Activated T-helper 17 cell treated with anti-CD3 and anti-CD28 coated beads, Interleukin-2, amount 50 U/mL, for 72 hours (primary cell): ENCODE measurements around the gene CNST. TPM values are rescaled to one million over a fixed set of nuclear protein-coding genes. Genes with fewer than 3 reads are reported as not detected.
A peak's percentile ranks its signal among the peaks of the same experiment; 100 is the strongest.

Experiments
- ATAC-seq: fragments of 150-1000 bp; cut with Tn5 transposase; replicated peaks from 2 replicates; pipeline ENCODE4 v1.10.0; 2021; ENCODE audit warnings: mild to moderate bottlenecking, moderate library complexity
- H3K27ac Mint-ChIP-seq: one replicate; pipeline ENCODE4 v1.8.0; 2022; ENCODE audit warnings: mixed read lengths
- H3K27me3 Mint-ChIP-seq: one replicate; pipeline ENCODE4 v1.8.0; 2022; ENCODE audit warnings: mixed read lengths
- H3K36me3 Mint-ChIP-seq: one replicate; pipeline ENCODE4 v1.8.0; 2022; ENCODE audit warnings: low read depth, mild to moderate bottlenecking, mixed read lengths
- H3K4me1 Mint-ChIP-seq: one replicate; pipeline ENCODE4 v1.8.0; 2022; ENCODE audit warnings: mixed read lengths
- H3K4me3 Mint-ChIP-seq: one replicate; pipeline ENCODE4 v1.8.0; 2022; ENCODE audit warnings: mild to moderate bottlenecking, mixed read lengths
- H3K9me3 Mint-ChIP-seq: one replicate; pipeline ENCODE4 v1.8.0; 2022; ENCODE audit warnings: mixed read lengths
- total RNA-seq, 2 donors: library from RNA; stranded (reverse); gene quantifications; one replicate each; pipeline ENCODE4 v1.2.3, GENCODE V29; 2022

The CNST gene, protein sequence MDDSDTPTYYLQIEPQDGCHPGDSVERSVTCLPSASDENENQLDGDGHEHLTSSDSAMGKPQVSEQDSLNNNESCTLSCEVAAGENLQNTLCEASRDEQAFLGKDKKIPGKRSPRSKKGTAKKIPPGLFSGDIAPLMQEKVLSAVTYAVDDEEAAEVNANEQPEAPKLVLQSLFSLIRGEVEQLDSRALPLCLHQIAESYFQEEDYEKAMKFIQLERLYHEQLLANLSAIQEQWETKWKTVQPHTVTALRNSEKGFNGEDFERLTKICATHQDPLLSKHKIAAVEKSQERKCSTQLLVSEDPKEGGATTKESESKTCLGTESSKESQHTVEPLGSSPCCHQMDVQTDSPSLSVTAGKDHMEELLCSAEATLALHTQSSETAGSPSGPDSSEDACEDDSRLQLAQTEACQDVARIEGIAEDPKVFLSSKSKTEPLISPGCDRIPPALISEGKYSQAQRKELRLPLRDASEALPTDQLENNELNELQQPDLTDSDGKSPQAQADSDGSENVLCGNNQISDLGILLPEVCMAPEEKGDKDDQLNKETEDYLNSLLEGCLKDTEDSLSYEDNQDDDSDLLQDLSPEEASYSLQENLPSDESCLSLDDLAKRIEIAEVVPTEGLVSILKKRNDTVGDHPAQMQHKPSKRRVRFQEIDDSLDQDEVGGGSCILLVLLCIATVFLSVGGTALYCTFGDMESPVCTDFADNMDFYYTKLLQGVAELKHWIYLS
- total RNA-seq: 10 to 100 TPM; 33.6 to 36.4 TPM

DNA sequence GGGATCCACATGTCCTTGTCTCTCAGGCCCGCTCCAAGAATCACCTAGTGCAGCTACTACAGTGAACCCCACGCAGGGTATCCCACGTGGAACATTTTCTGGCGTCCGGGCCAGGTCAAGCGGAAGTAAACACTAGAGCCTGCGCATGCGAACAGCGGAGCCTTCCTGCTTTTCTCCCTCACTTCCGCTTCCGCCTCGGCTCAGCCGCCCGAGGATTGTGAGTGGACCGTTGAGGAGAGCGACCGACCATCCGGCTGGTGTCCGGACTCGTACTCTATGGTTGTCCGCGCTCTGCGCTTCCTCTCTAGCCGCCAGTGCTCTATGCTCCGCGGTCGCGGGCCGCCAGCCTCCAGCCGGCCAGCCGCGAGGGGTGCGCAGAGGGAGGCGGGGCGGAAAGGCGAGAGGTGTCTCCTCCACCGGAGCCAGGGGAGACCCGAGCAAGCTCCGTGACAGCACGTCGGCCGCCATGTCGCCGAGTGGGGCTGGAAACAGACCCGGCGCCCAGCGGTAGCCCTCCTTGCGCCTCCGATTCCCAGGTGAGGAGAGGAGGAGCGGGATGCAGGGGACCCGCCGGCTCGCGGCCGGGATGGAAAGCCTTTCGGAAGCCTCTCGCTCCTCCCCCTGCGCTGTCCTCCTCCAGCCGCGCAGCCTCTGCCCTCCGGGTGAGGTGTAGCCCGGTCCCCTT lies at the start of gene CNST, which contains the start of gene TFB2M:
Gene CNST (plus strand): TSS at position 329 of the 685 bp plus-strand sequence. CDS start 25,107 bp downstream, outside the sequence.
Gene TFB2M (minus strand): TSS at position 134 of the 685 bp plus-strand sequence. CDS start 123 bp downstream, at position 11.
- Mint-ChIP-seq H3K36me3 (peaks cover 55% of the 10 kb centered on the region), H3K27me3 (no peaks in the 10 kb centered on the region), H3K9me3 (no peaks in the 10 kb centered on the region), H3K4me3 (peak within 1 kb of the TSS; percentile 91), H3K27ac (peak within 1 kb of the TSS; percentile 96), H3K4me1 (peaks cover 20% of the 10 kb centered on the region)
- peak; percentile 89 for ATAC-seq

DNA sequence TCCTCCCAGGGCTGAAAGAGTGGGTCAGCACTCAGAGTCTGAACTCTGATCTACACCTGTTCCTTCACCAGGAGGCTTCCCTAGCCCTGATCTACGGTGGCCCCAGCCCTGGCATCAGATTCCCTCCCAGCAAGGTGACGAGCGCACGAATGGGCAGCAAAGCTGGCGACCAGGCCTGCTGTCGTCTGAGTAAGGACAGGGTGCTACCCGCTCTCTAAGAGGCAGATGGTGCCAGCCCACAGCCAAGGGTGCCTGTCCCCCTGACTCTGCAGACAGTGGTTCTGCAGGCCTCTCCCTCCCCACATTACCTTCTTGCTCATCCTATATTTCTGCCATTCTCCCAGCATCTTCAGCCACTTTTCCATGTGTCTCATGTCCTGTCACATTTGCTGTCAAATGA lies 48.9 kb upstream of the CNST start:
- Mint-ChIP-seq H3K4me3 (no peak overlapping the region), H3K9me3 (peaks cover 5% of the 10 kb centered on the region), H3K27ac (no peak overlapping the region), H3K4me1 (peaks cover 6% of the 10 kb centered on the region), H3K36me3 (no peaks in the 10 kb centered on the region), H3K27me3 (no peaks in the 10 kb centered on the region)
- no peak for ATAC-seq

DNA sequence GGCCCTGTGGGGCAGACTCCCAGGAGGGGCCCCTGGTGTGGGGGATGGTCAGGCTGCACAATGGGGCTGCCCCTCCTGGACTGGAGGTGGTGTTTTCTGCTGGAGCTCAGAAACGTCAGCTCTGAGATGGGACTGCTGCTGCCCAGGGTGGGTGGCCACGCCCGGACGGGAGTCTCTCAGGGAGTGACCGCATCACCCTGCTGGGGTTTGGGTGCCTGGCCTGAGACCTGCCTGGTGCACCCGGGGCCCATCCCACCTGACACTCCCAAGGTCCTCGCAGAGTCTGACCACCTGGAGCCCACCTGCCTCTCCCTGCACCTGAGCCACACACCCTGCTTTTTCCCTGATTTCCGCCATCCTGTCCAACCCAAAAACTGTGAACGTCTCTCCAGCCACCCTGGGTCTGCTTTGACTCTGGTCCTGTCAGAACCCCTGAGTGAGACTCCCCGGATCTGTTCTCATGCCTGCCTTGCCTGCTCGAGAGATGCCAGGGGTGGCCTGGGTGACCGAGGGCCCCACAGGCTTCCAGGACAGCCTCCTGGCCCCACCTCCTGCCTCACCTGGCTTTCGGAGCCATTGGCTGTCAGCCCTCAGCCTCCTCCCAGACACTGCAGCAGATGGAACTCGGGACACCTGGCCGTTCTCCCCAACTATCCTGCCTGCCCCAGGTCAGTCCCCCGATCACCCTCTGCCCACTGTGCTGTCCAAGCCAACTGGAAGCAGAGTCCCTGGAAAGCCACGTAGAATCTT lies 47.6 kb upstream of the CNST start:
- Mint-ChIP-seq H3K4me1 (peaks cover 6% of the 10 kb centered on the region), H3K27ac (no peak overlapping the region), H3K36me3 (no peaks in the 10 kb centered on the region), H3K4me3 (no peak overlapping the region), H3K27me3 (no peaks in the 10 kb centered on the region), H3K9me3 (peaks cover 5% of the 10 kb centered on the region)
- ATAC-seq: no peak

DNA sequence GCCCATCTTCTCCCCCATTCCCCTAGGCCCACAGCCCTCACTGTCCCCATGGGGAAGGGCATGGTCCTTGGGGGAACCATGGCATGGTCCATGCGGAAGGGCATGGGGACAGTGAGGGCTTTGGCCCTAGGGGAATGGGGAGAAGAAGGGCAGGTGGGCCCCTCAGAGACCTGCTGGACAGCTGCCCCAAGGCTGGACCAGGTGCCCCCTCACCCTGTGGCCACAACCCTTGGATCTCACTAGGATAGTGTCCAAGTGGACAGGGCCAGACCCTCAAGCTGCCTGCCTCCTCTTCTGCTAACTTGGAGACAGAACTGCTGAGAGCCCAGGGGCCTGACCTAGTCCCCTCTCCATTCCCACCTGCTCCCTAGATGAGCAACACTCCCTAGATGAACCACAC lies 46.7 kb upstream of the CNST start:
- Mint-ChIP-seq H3K27me3 (no peaks in the 10 kb centered on the region), H3K36me3 (no peaks in the 10 kb centered on the region), H3K27ac (no peak overlapping the region), H3K4me1 (peaks cover under 1% of the 10 kb centered on the region), H3K4me3 (no peak overlapping the region), H3K9me3 (peaks cover 5% of the 10 kb centered on the region)
- no peak for ATAC-seq

DNA sequence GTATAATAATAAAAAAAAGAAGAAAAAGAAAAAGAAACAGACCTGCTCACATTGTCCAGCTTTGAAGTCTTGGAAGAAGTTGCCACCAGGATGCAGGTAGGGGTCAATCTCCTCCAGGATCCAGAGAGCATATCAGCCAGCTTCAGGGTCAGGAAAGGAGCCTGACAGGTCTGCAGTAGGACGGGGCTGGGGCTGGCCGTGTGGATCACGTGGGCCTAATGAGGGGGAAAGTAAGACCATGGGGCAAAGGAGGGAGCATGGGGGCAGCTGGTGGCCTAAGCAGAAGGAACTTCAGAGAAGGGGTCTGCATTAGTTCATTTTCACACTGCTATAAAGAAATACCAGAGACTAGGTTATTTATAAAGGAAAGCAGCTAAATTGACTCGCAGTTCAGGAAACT lies 39.9 kb upstream of the CNST start:
- Mint-ChIP-seq H3K4me1 (peaks cover 5% of the 10 kb centered on the region), H3K36me3 (no peaks in the 10 kb centered on the region), H3K27me3 (peaks cover 2% of the 10 kb centered on the region), H3K27ac (no peak overlapping the region), H3K4me3 (no peak overlapping the region), H3K9me3 (peaks cover 4% of the 10 kb centered on the region)
- no peak for ATAC-seq

DNA sequence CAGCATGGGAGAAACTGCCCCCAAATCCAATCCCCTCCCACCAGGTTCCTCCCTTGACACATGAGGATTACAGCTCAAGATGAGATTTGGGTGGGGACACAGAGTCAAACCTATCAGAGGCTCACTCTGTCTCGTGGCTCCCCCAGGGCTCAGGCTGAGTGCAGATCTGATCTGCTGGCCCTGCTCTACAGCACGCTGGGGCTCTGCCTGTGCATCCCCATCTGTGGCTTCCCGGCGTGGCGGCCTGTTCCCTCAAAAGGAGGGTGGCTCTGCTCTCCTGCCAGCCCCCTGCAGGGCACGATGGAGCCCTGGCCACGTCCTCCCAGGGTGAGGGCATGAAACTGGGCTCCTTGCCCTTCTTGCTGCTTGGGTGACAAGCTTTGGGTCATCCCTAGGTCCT lies 39.3 kb upstream of the CNST start:
- Mint-ChIP-seq H3K27me3 (peaks cover 3% of the 10 kb centered on the region), H3K4me3 (no peak overlapping the region), H3K36me3 (no peaks in the 10 kb centered on the region), H3K9me3 (peaks cover 6% of the 10 kb centered on the region), H3K27ac (peak overlapping the region; percentile 87), H3K4me1 (peaks cover 5% of the 10 kb centered on the region)
- ATAC-seq: no peak

DNA sequence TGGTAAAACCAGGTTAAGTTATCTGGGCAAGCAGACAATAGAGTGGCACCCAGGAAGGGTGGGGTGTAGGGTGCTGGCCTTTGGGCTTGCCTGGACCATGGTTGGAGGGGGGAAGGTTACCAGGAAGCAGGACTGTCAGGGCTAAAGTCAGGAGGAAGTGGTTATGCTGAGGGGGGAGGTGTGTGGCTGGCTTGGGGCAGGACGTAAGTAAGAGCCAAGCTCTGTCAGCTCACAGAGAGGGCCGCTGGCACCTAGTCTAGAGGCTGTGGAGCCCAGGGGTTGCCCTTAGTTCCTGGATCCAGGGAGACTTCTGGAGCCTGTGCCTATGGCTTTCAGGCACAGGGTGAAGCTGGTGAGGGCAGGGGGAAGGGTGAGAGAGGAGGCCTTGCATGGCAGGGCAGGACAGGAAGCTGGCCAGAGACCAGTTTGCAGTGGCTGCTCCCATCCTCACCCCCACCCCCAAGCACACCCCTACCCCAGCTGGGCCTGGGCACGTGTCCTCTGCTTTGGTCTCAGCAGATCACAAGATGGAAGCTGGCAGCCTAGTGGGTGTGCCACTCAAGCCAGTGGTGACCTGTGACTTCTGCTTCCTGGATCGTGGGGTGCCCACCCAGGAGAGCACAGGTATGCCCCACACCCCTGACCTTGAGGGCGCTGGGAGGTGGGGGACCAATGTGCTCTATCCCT lies 38.7 kb upstream of the CNST start:
- ATAC-seq: peak; percentile 52
- Mint-ChIP-seq H3K36me3 (no peaks in the 10 kb centered on the region), H3K4me1 (peaks cover 5% of the 10 kb centered on the region), H3K4me3 (no peak overlapping the region), H3K9me3 (peaks cover 6% of the 10 kb centered on the region), H3K27ac (peak overlapping the region; percentile 87), H3K27me3 (peaks cover 3% of the 10 kb centered on the region)

DNA sequence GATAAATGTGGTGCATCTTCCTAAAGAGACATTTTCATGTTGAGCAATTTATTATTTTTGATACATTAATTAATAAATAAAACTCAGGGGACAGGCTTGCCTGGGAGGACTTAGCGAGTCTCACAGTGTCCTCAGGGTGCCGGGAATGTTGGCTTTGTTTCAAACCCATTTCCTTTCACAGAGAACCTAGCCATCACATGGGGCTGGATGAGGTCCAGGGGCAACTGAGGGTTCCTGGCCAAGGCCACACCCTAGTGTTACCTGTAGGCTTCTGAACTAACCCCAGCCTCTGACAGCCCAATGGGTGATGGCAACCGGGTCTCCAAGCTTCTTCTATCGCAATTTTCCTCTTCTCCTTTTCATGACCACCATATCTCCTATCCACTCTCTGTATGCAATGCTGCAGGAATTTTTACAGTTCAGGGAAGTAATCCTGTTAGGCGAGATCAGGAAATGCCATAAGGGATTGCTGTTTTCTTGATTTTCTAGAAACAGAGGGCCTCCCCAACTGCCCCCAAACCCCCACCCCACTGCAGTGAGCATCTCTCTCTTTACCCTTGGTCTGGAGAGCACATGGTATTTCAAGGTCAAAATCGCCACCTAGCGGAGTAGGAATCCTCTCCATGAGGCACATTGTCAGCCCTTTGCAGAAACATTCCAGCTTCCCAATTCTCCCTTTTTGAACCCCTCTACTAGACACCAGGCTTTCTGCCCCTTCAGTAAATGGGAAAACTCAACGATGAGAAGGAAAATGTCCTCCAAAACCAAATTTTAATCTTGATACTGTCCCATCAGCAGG lies 37.1 kb upstream of the CNST start:
- Mint-ChIP-seq H3K27me3 (peaks cover 3% of the 10 kb centered on the region), H3K4me1 (peaks cover 5% of the 10 kb centered on the region), H3K27ac (no peak overlapping the region), H3K4me3 (no peak overlapping the region), H3K36me3 (no peaks in the 10 kb centered on the region), H3K9me3 (peaks cover 6% of the 10 kb centered on the region)
- no peak for ATAC-seq

DNA sequence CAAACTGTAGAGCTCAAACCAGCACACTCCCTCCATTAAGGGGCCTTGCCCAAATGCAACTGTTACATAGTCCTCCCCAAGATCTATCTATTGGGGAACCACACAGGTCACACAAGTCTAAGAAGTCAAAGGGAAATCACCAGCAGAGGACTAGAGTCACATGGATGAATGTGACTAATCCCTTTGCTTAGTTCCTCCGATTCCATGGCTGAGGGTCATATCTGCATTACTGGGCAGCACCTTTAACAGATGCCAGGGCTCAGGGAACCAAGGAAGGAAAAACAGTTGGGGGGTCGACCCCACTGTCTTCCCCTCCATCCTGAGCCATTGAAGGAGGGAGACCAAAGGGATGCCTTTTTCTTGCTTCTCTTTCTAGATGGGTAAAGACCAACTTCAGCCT lies 35.8 kb upstream of the CNST start:
- no peak overlapping the region for H3K27ac Mint-ChIP-seq
- H3K4me1 Mint-ChIP-seq: peaks cover 5% of the 10 kb centered on the region
- peaks cover 3% of the 10 kb centered on the region for H3K27me3 Mint-ChIP-seq
- H3K9me3 Mint-ChIP-seq: peaks cover 6% of the 10 kb centered on the region
- no peak overlapping the region for H3K4me3 Mint-ChIP-seq
- no peak for ATAC-seq
- H3K36me3 Mint-ChIP-seq: no peaks in the 10 kb centered on the region

DNA sequence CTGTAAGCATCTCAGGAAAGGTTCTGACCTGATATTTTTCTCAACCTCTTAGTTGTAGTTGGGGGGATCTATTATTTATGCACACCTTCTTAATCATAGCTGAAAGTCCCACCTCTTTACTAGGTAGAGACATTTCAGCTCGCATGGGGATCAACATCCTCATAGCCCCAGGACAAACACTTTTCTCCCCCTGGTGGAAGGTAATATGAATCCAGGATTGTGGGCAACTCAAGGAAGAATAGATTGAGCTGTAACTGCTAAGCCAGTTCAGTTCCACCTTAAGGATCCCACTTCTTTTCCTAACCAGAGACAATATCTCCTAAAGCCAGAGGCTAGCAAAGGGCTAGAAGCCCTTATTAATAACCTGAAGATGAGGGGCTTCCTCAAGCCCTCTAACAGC lies 33.7 kb upstream of the CNST start:
- ATAC-seq: no peak
- Mint-ChIP-seq H3K36me3 (no peaks in the 10 kb centered on the region), H3K27me3 (peaks cover 3% of the 10 kb centered on the region), H3K27ac (no peak overlapping the region), H3K9me3 (peaks cover 6% of the 10 kb centered on the region), H3K4me1 (peaks cover under 1% of the 10 kb centered on the region), H3K4me3 (no peak overlapping the region)

DNA sequence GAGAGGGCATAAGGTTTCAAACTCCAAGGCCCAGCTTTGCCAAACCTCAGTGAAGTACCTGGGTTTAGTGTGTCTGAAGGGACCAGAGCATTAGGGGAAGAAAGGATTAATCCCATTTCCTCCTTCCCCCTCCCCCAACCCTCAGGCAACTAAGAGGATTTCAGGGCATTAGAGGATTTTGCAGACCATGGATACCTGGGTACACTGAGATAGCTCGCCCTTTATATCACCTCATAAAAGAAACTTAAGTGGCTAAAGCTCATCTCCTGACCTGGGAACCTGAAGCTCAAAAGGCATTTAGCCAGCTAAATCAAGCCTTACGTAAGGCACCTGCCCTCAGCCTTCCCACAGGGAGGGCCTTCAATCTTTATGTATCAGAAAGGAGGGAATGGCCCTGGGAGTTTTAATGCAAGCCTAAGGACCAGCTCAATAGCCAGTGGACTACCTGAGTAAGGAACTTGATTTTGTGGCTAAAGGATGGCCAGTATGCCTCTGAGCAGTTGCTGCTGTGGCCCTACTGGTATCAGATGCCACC lies 32.8 kb upstream of the CNST start:
- no peaks in the 10 kb centered on the region for H3K36me3 Mint-ChIP-seq
- peaks cover 3% of the 10 kb centered on the region for H3K27me3 Mint-ChIP-seq
- no peak overlapping the region for H3K4me3 Mint-ChIP-seq
- H3K4me1 Mint-ChIP-seq: no peaks in the 10 kb centered on the region
- no peak for ATAC-seq
- peaks cover 5% of the 10 kb centered on the region for H3K9me3 Mint-ChIP-seq
- H3K27ac Mint-ChIP-seq: no peak overlapping the region

DNA sequence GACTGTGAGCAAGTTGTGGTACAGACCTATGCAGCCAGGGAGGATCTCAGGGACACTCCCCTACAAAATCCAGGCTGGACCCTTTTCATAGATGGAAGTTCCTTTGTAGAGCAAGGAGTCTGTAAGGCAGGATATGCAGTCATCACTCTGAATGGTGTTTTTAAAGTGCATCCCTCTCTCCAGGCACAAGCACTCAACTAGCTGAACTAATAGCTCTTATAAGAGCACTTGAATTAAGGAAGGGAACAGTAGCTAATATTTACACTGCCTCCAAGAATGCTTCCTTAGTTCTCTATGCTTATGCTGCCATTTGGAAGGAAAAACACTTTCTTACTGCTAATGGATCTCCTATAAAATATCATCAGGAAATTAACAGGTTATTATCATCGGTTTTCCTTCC lies 32.1 kb upstream of the CNST start:
- H3K36me3 Mint-ChIP-seq: peaks cover 3% of the 10 kb centered on the region

DNA sequence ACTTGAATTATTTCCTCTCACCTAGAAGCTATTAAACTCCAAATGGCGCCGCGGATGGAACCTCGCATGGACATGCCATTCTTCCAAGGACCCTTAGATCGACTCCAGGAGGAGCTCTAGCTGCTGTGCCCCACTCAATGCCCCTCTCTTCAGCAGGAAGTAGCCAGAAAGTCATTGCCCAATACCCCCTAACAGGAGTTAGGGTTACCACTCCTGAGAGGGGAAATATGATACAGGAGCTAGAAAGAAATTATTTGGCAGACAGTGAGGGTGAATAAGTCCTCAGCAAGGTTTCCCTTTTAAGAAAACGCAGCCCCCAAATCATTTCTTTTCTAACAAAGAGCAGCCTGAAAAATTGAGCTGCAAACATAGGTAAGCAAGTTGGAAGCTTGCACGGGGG lies 28.8 kb upstream of the CNST start:
- Mint-ChIP-seq H3K27ac (no peak overlapping the region), H3K4me3 (no peak overlapping the region), H3K9me3 (no peaks in the 10 kb centered on the region), H3K27me3 (no peaks in the 10 kb centered on the region), H3K36me3 (peaks cover 34% of the 10 kb centered on the region), H3K4me1 (no peaks in the 10 kb centered on the region)
- ATAC-seq: no peak

More for the DNA sequence above, 32.1 kb upstream of the CNST start:
- ATAC-seq: no peak
- Mint-ChIP-seq H3K4me1 (no peaks in the 10 kb centered on the region), H3K4me3 (no peak overlapping the region), H3K27ac (no peak overlapping the region), H3K27me3 (peaks cover 3% of the 10 kb centered on the region), H3K9me3 (peaks cover 3% of the 10 kb centered on the region)
